Activated naive CD4-positive, alpha-beta T cell treated with anti-CD3 and anti-CD28 coated beads, Interleukin-2, amount 10 ng/mL, durations not matched to agents 5 hours and 36 hours (primary cell): ENCODE results near the gene GPR180. TPM values are rescaled to one million over a fixed set of nuclear protein-coding genes. Genes with fewer than 3 reads are reported as not detected.

Experiments used
- total RNA-seq, 2 experiments: library from RNA; stranded (reverse); gene quantifications; one replicate each; pipeline ENCODE4 v1.2.3, GENCODE V29; 2021

Gene GPR180
- total RNA-seq: 1 to 10 TPM; 5.4 to 5.7 TPM

GRCh38 chr13:94601446-94602431, at the start of gene GPR180:
GPR180 (plus strand) TSS chr13:94601857; CDS start chr13:94601928, 71 bp downstream.

GRCh38 chr13:94595950-94596574, 5.6 kb upstream of the GPR180 start, which contains the start of gene TGDS:
TGDS (minus strand) TSS chr13:94596152; CDS start chr13:94596136, 16 bp downstream.

Other genes with a start within 250 kb of the GPR180 start
- under 1 TPM; 0.12 to 0.13 TPM for gene DCT, start 122.2 kb upstream of the GPR180 start, total RNA-seq
- gene TGDS, start 5.7 kb upstream of the GPR180 start, total RNA-seq: 10 to 100 TPM; 16.4 to 16.8 TPM
- not detected for gene SOX21, start 110.7 kb downstream of the GPR180 start, total RNA-seq